Breast epithelium (tissue), 3 donors: ENCODE results near the gene FAT2.

ENCODE experiments used
- CTCF ChIP-seq, 3 donors: fragments of 450-650 bp; IDR thresholded peaks; one replicate each; pipeline ENCODE4 v1.5.1; 2016 to 2017; ENCODE audit warnings: antibody characterized with exemption in 3 of 3, mild to moderate bottlenecking in 3 of 3, moderate library complexity in 3 of 3
- POLR2A ChIP-seq: fragments of 450-650 bp; IDR thresholded peaks from one replicate; pipeline ENCODE4 v1.6.1; 2016; ENCODE audit warnings: antibody characterized with exemption, mild to moderate bottlenecking, moderate library complexity
- POLR2AphosphoS5 ChIP-seq, 3 donors: sonication (generic); formaldehyde crosslinking; IDR thresholded peaks; one replicate each; pipeline ENCODE4 v1.6.1; 2017; ENCODE audit warnings: antibody characterized with exemption in 3 of 3

DNA sequence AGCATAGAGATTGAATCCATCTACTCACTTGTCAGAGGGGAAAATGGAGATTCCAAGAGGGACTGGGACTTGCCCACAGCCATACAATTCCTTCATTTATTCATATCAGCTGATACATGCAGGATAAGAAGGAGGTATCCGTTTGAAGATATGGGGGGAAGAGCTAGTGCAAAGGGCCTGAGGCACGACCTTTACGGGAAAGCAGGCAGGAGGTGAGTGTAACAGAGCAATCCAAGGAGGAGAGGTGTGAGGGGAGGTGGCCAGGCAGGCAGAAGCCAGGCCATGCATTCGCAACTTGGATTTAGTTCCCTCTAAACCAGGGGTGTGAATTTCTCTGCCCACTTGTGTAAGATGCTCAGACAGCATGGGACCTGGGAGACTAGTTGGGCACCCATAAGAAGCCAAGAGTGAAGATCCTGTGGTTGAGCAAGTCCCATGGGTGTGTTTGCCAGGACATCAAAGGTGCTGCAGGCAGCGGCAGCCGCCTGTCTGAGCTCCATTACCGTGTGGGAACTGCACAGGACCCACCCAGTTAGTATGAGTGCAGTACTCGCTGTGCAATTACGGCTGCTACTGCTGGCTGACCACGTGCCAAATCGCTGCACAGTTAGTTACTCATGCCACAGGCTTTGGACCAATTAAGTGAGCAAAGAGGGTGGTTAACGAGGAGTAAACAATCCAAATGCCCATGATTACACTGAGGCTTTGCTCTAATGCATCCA lies 31.4 kb upstream of the FAT2 start:
- no peak for TF ChIP-seq CTCF (IDR thresholded peaks at IDR 0.05)
- no peak for TF ChIP-seq POLR2A
- TF ChIP-seq POLR2AphosphoS5 (IDR thresholded peaks at IDR 0.05): no peak
